A673 (cell line): ENCODE data around the gene CYTH3. TPM values are rescaled to one million over a fixed set of nuclear protein-coding genes. Genes with fewer than 3 reads are reported as not detected.

Experiments used
- BruUV-seq: library from RNA; stranded (reverse); fragments of 400-500 nt; replicated peaks from 2 replicates; lab custom pipeline; 2021; lab: Mats Ljungman, UMichigan
- CTCF ChIA-PET: fragments of 300-600 bp; sonication (Branson Sonifier 250); formaldehyde crosslinking; loops from one replicate; lab custom pipeline; 2022; ENCODE audit warnings: antibody characterized with exemption; lab: Charles Lee
- POLR2A ChIA-PET: fragments of 300-600 bp; sonication (Branson Sonifier 250); formaldehyde crosslinking; loops from one replicate; lab custom pipeline; 2022; ENCODE audit warnings: antibody characterized with exemption; ENCODE audit not compliant: low non-redundant PET; lab: Charles Lee
- DNase-seq: peaks from one replicate; pipeline ENCODE4 v3.0.0-alpha.2; 2015; ENCODE audit warnings: low spot score
- H3K27ac ChIP-seq: fragments of 200-600 bp; sonication (generic); 2 replicates; pipeline ENCODE4 v1.5.1; 2016; ENCODE audit warnings: mixed run types, low read depth, mild to moderate bottlenecking, mixed read lengths, antibody characterized with exemption, low read length; ENCODE audit not compliant: poor library complexity, severe bottlenecking
- H3K27me3 ChIP-seq: fragments of 200-600 bp; sonication (generic); replicated peaks from 2 replicates; pipeline ENCODE4 v1.6.1; 2017; ENCODE audit warnings: mixed run types, low read depth, mild to moderate bottlenecking, mixed read lengths, antibody characterized with exemption, low read length; ENCODE audit not compliant: insufficient read depth, poor library complexity
- H3K36me3 ChIP-seq: fragments of 200-600 bp; sonication (generic); 2 replicates; pipeline ENCODE4 v1.6.1; 2016; ENCODE audit warnings: mixed run types, mild to moderate bottlenecking, mixed read lengths, antibody characterized with exemption, low read length; ENCODE audit not compliant: insufficient read depth, poor library complexity, severe bottlenecking
- H3K4me1 ChIP-seq: fragments of 200-600 bp; sonication (generic); 2 replicates; pipeline ENCODE4 v1.6.1; 2017; ENCODE audit warnings: mixed run types, mild to moderate bottlenecking, mixed read lengths, antibody characterized with exemption, low read length; ENCODE audit not compliant: insufficient read depth, poor library complexity, severe bottlenecking
- H3K4me3 ChIP-seq: fragments of 200-600 bp; sonication (generic); 2 replicates; pipeline ENCODE4 v1.5.1; 2016; ENCODE audit warnings: low read depth, mixed run types, mild to moderate bottlenecking, mixed read lengths, low read length; ENCODE audit not compliant: poor library complexity, severe bottlenecking
- H3K9me3 ChIP-seq: fragments of 200-600 bp; sonication (generic); 2 replicates; pipeline ENCODE4 v1.6.1; 2016; ENCODE audit warnings: mixed run types, low read depth, mild to moderate bottlenecking, mixed read lengths, antibody characterized with exemption, low read length; ENCODE audit not compliant: poor library complexity, severe bottlenecking
- EZH2 ChIP-seq: fragments of 200-600 bp; sonication (generic); IDR thresholded peaks from 2 replicates; pipeline ENCODE4 v1.6.1; 2017; ENCODE audit warnings: borderline replicate concordance, low read depth, mild to moderate bottlenecking, mixed read lengths, antibody characterized with exemption, low read length; ENCODE audit not compliant: poor library complexity, severe bottlenecking
- intact Hi-C: fragments of 100-400 bp; cut with micrococcal nuclease; formaldehyde crosslinking; loops from one replicate; pipeline ENCODE4 v1.10.0; 2022; ENCODE audit not compliant: unreplicated experiment
- total RNA-seq: library from RNA; stranded (reverse); gene quantifications from 2 replicates; pipeline ENCODE4 v1.2.3, GENCODE V29; 2021
- TF ChIP-seq, protein P1 (sequence below): fragments of 300-800, 200-600 bp; sonication (generic); conservative IDR thresholded peaks from 2 replicates; pipeline ENCODE4 v1.5.1; 2017; ENCODE audit warnings: low read depth, mild to moderate bottlenecking, antibody characterized with exemption, low read length, moderate library complexity, mixed read lengths

The CYTH3 gene
- total RNA-seq, 1 experiment from 2014 or later = 20.2 TPM

DNA sequence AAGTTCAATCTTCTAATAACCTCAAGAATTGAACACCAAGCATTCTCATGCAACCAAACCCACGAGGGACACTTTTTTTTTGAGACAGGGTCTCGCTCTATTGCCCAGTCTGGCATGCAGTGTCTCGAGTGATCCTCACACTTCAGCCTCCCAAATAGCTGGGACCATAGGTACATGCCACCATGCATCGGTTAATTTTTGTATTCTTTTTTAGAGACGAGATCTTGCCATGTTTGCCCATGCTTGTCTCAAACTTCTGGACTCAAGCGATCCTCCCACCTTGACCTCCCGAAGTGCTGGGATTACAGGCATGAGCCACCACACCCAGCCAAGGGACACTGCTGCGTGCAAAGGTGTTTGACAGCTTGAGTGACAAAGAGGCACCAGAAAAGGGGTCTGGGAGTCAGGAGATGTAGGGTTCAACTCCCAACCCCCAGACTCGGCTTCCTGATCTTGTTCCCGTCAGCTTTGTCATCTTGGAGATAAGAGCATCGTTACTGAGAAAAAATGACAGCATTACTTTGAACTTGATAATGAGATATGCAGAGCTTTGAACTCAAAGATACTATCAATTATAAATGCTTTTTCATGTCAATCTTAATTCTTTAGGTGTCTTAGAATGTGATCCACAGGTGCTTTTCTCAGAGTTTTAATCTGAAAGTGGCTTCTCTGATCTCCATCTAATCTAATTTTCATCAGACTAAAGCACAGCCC is 1.6 kb upstream of the CYTH3 start:
- no peaks in the 10 kb centered on the region for H3K9me3 ChIP-seq
- POLR2A ChIA-PET = no interaction called here
- no peaks in the 10 kb centered on the region for H3K36me3 ChIP-seq
- no peak overlapping the region for H3K4me3 ChIP-seq
- intact Hi-C loops = loop anchor here (5.0 kb wide), 1 partner anchor 112 kb away; no protein-coding TSS in a partner anchor
- no peak overlapping the region for H3K27ac ChIP-seq
- H3K4me1 ChIP-seq = no peaks in the 10 kb centered on the region
- TF ChIP-seq, protein P1, sequence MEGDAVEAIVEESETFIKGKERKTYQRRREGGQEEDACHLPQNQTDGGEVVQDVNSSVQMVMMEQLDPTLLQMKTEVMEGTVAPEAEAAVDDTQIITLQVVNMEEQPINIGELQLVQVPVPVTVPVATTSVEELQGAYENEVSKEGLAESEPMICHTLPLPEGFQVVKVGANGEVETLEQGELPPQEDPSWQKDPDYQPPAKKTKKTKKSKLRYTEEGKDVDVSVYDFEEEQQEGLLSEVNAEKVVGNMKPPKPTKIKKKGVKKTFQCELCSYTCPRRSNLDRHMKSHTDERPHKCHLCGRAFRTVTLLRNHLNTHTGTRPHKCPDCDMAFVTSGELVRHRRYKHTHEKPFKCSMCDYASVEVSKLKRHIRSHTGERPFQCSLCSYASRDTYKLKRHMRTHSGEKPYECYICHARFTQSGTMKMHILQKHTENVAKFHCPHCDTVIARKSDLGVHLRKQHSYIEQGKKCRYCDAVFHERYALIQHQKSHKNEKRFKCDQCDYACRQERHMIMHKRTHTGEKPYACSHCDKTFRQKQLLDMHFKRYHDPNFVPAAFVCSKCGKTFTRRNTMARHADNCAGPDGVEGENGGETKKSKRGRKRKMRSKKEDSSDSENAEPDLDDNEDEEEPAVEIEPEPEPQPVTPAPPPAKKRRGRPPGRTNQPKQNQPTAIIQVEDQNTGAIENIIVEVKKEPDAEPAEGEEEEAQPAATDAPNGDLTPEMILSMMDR = no peak
- no peak for TF ChIP-seq EZH2
- no peaks in the 10 kb centered on the region for H3K27me3 ChIP-seq
- CTCF ChIA-PET = no interaction called here
- BruUV-seq = no TSS peak
- DNase-seq = no peak

DNA sequence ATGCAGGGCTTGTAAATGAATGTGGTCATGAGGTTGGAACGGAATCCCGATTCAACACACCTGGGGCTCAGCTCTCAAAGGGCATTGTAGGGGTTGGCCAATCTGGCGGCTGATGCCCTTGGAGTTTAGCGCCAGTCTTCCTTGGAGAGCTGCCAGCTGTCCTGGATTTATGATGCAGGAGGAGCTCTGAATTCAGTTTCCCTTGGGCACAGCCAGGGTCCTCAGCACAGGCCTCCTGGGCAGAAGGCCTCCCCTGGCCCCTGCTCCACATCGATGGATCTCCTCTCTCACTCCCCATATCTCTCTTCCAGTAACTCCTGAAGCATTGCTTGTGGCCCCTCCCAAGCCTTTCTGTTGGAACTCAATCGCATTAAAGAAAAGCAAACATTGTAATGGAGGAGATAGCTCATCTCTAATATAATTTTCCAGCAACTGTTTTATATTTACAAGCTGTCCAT is 985 bp upstream of the CYTH3 start:
- Histone ChIP-seq H3K36me3 (no peaks in the 10 kb centered on the region), H3K4me3 (no peak overlapping the region), H3K9me3 (no peaks in the 10 kb centered on the region), H3K27ac (no peak overlapping the region), H3K27me3 (no peaks in the 10 kb centered on the region), H3K4me1 (peaks cover 6% of the 10 kb centered on the region)
- CTCF ChIA-PET = no interaction called here
- BruUV-seq = no TSS peak
- POLR2A ChIA-PET = no interaction called here
- TF ChIP-seq EZH2 = no peak
- TF ChIP-seq, protein P1 = no peak
- intact Hi-C loops = loop anchor here (5.0 kb wide), 1 partner anchor 111 kb away; no protein-coding TSS in a partner anchor
- no peak for DNase-seq

DNA sequence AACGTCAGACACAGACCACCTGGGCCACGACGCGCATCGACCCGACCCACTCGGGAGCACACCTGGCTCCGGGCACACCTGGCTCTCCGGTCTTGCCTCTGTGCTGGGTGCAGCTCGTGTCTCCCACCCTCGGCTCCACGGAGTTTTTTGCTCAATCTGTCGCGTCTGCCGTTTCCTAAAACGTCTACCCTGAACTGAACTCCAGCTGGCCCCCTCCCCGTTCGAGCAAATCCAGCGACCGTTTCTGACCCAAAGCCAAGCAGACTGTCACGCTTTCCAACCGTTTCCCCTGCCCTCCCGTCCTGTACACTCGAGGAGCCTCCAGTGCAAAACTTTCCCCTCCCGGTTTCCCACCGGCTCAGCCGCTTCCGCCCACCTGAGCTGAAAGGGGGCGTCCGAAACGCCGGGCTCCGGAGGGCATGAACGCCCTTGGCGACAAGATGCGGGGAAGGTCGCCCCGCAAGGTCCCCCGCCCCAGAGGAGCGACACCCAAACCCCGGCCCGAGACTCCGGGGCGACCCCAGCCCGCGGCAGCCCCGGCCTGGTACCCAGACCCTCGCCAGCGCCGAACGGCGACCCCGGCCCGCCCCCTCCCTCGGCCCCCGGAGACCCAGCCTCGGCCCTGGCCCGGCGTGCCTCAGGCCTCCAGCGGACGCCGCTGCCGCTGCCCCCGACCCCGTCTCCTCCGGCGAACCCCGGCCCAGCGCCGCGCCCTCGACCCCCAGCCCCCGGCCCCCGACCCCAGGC is 557 bp downstream of the CYTH3 start:
- Histone ChIP-seq H3K27ac (peak overlapping the region; percentile 48), H3K27me3 (no peaks in the 10 kb centered on the region), H3K4me3 (peak overlapping the region; percentile 65), H3K9me3 (no peaks in the 10 kb centered on the region), H3K36me3 (no peaks in the 10 kb centered on the region), H3K4me1 (peaks cover 6% of the 10 kb centered on the region)
- peak; percentile 23 for DNase-seq
- POLR2A ChIA-PET = no interaction called here
- intact Hi-C loops = loop anchor here (5.0 kb wide), 1 partner anchor 110 kb away; no protein-coding TSS in a partner anchor
- BruUV-seq = no TSS peak
- TF ChIP-seq, protein P1 = no peak
- no peak for TF ChIP-seq EZH2
- CTCF ChIA-PET = no interaction called here
